HepG2 (cell line): ENCODE results near the gene MAP3K20. TPM values are rescaled to one million over a fixed set of nuclear protein-coding genes. Genes with fewer than 3 reads are reported as not detected.

ENCODE experiments used
- ATF2 ChIP-seq: sonication (generic); formaldehyde crosslinking; IDR thresholded peaks from 2 replicates; pipeline ENCODE4 v1.4.0; 2020; ENCODE audit warnings: missing genetic modification reagents
- ATF5 ChIP-seq: sonication (generic); formaldehyde crosslinking; IDR thresholded peaks from 2 replicates; pipeline ENCODE4 v1.4.0; 2020; ENCODE audit warnings: mild to moderate bottlenecking, low read depth, missing genetic modification reagents
- BRCA1 ChIP-seq: sonication (generic); formaldehyde crosslinking; IDR thresholded peaks from 2 replicates; pipeline ENCODE4 v1.4.0; 2020; ENCODE audit warnings: missing genetic modification reagents
- EP300 ChIP-seq, 3 experiments: sonication (generic) in 1 of 3; formaldehyde crosslinking in 1 of 3; IDR thresholded peaks; 2 replicates each; pipeline versions ENCODE4 v1.5.1 to v1.6.1; 2011 to 2020; ENCODE audit warnings: low read depth in 2 of 3, low read length in 2 of 3, borderline replicate concordance in 1 of 3, improper control_type of control experiment in 1 of 3, mild to moderate bottlenecking in 1 of 3, missing genetic modification reagents in 1 of 3, moderate library complexity in 1 of 3
- FOSL2 ChIP-seq: sonication (generic); formaldehyde crosslinking; IDR thresholded peaks from 2 replicates; pipeline ENCODE4 v1.4.0; 2020; ENCODE audit warnings: missing genetic modification reagents
- FOXM1 ChIP-seq: sonication (generic); formaldehyde crosslinking; IDR thresholded peaks from 2 replicates; pipeline ENCODE4 v1.5.0; 2020; ENCODE audit warnings: missing genetic modification reagents
- HNF1B ChIP-seq: sonication (generic); formaldehyde crosslinking; IDR thresholded peaks from 2 replicates; pipeline ENCODE4 v1.5.1; 2020; ENCODE audit warnings: mild to moderate bottlenecking, moderate library complexity, missing genetic modification reagents
- HOMEZ ChIP-seq: IDR thresholded peaks from 2 replicates; pipeline ENCODE4 v1.6.1; 2016; ENCODE audit warnings: low read depth
- ISX ChIP-seq: sonication (generic); formaldehyde crosslinking; conservative IDR thresholded peaks from 2 replicates; pipeline ENCODE4 v1.5.0; 2020; ENCODE audit warnings: missing genetic modification reagents
- PITX1 ChIP-seq: sonication (generic); formaldehyde crosslinking; IDR thresholded peaks from 2 replicates; pipeline ENCODE4 v1.5.1; 2020; ENCODE audit warnings: mild to moderate bottlenecking, missing genetic modification reagents
- RCOR2 ChIP-seq: IDR thresholded peaks from 2 replicates; pipeline ENCODE4 v1.6.1; 2016; ENCODE audit warnings: missing biosample characterization, missing genetic modification reagents
- RFXAP ChIP-seq: sonication (generic); formaldehyde crosslinking; IDR thresholded peaks from 2 replicates; pipeline ENCODE4 v1.4.0; 2020; ENCODE audit warnings: missing genetic modification reagents, borderline replicate concordance
- ZNF251 ChIP-seq: sonication (generic); formaldehyde crosslinking; IDR thresholded peaks from 2 replicates; pipeline ENCODE4 v1.9.0; 2021; ENCODE audit warnings: mild to moderate bottlenecking, missing genetic modification reagents
- ZNF263 ChIP-seq: sonication (generic); formaldehyde crosslinking; IDR thresholded peaks from 2 replicates; pipeline ENCODE4 v1.4.0; 2020; ENCODE audit warnings: missing genetic modification reagents
- ZNF564 ChIP-seq: sonication (generic); formaldehyde crosslinking; IDR thresholded peaks from 2 replicates; pipeline ENCODE4 v1.8.1; 2023; ENCODE audit warnings: mild to moderate bottlenecking, missing genetic modification reagents
- ZNF792 ChIP-seq: IDR thresholded peaks from 2 replicates; pipeline ENCODE4 v1.6.1; 2016
- ZSCAN9 ChIP-seq: IDR thresholded peaks from 2 replicates; pipeline ENCODE4 v1.6.1; 2016; ENCODE audit warnings: borderline replicate concordance
- polyA plus RNA-seq, 8 experiments: library from polyadenylated mRNA; depleted of rRNA in 3 of 8; stranded (reverse) in 7 of 8; unstranded in 1 of 8; fragments of >200 nt; fragmentation: Illumina TruSeq in 4 of 8; extraction: Trizol in 4 of 8; gene quantifications; 2 replicates each; pipeline versions ENCODE4 v1.2.1 to v1.2.3, GENCODE V29; 2011 to 2016; ENCODE audit warnings: low read depth in 4 of 8, missing spikeins in 1 of 8, mixed read lengths in 1 of 8; ENCODE audit not compliant: insufficient read depth in 1 of 8
- total RNA-seq, 5 experiments: library from RNA; depleted of rRNA; stranded (reverse); fragments of >200 nt; fragmentation: Illumina TruSeq; extraction: Trizol; gene quantifications; 2 replicates each; pipeline ENCODE4 v1.2.3, GENCODE V29; 2016; ENCODE audit warnings: low read depth in 1 of 5
- TF ChIP-seq, protein P1 (sequence below): IDR thresholded peaks from 2 replicates; pipeline ENCODE4 v1.6.1; 2016; ENCODE audit warnings: mild to moderate bottlenecking
- TF ChIP-seq, protein P2 (sequence below): IDR thresholded peaks from 2 replicates; pipeline ENCODE4 v1.6.1; 2012; ENCODE audit warnings: low read length, improper control_type of control experiment

The MAP3K20 gene
- total and polyA plus RNA-seq, 2 of the 13 experiments (the other 11 are each of a cell fraction or from before 2014, with no cell fraction given), result 5.2 to 13.5 TPM

- TF ChIP-seq RCOR2 (CRISPR knock-in tag), result no peak
- no peak for TF ChIP-seq ZNF251
- TF ChIP-seq BRCA1 (CRISPR knock-in tag), result no peak
- no peak for TF ChIP-seq ISX (CRISPR knock-in tag)
- no peak for TF ChIP-seq PITX1 (CRISPR knock-in tag)
- TF ChIP-seq RFXAP (CRISPR knock-in tag), result no peak
- no peak for TF ChIP-seq ZNF564 (CRISPR knock-in tag)
- peak; percentile 98 for TF ChIP-seq FOSL2 (CRISPR knock-in tag)
- TF ChIP-seq, protein P1, sequence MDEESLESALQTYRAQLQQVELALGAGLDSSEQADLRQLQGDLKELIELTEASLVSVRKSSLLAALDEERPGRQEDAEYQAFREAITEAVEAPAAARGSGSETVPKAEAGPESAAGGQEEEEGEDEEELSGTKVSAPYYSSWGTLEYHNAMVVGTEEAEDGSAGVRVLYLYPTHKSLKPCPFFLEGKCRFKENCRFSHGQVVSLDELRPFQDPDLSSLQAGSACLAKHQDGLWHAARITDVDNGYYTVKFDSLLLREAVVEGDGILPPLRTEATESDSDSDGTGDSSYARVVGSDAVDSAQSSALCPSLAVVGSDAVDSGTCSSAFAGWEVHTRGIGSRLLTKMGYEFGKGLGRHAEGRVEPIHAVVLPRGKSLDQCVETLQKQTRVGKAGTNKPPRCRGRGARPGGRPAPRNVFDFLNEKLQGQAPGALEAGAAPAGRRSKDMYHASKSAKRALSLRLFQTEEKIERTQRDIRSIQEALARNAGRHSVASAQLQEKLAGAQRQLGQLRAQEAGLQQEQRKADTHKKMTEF (CRISPR knock-in tag), result peak; percentile 61; the same call in 1 of the 2 replicates
- TF ChIP-seq ATF5 (CRISPR knock-in tag), result no peak
- no peak for TF ChIP-seq FOXM1 (CRISPR knock-in tag)
- TF ChIP-seq EP300 (IDR thresholded peaks at IDR 0.05; ENCODE audit: low read depth in 2 of 2, low read length in 2 of 2), result peak in 1 of 2 experiments; percentile 87; a peak in 2 of 4 replicates
- TF ChIP-seq EP300 (CRISPR knock-in tag; IDR thresholded peaks at IDR 0.05; ENCODE audit: borderline replicate concordance), result 0 out of 2 replicates have a peak, but pooled peaks have one; percentile 15
- TF ChIP-seq HNF1B (CRISPR knock-in tag), result no peak; the same call in 1 of the 2 replicates
- no peak for TF ChIP-seq ZSCAN9 (CRISPR knock-in tag)
- TF ChIP-seq, protein P2, sequence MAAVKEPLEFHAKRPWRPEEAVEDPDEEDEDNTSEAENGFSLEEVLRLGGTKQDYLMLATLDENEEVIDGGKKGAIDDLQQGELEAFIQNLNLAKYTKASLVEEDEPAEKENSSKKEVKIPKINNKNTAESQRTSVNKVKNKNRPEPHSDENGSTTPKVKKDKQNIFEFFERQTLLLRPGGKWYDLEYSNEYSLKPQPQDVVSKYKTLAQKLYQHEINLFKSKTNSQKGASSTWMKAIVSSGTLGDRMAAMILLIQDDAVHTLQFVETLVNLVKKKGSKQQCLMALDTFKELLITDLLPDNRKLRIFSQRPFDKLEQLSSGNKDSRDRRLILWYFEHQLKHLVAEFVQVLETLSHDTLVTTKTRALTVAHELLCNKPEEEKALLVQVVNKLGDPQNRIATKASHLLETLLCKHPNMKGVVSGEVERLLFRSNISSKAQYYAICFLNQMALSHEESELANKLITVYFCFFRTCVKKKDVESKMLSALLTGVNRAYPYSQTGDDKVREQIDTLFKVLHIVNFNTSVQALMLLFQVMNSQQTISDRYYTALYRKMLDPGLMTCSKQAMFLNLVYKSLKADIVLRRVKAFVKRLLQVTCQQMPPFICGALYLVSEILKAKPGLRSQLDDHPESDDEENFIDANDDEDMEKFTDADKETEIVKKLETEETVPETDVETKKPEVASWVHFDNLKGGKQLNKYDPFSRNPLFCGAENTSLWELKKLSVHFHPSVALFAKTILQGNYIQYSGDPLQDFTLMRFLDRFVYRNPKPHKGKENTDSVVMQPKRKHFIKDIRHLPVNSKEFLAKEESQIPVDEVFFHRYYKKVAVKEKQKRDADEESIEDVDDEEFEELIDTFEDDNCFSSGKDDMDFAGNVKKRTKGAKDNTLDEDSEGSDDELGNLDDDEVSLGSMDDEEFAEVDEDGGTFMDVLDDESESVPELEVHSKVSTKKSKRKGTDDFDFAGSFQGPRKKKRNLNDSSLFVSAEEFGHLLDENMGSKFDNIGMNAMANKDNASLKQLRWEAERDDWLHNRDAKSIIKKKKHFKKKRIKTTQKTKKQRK, result 0 out of 2 replicates have a peak, but pooled peaks have one; percentile 2
- TF ChIP-seq ATF2 (CRISPR knock-in tag), result peak; percentile 41; the same call in 1 of the 2 replicates
- TF ChIP-seq ZNF792, result no peak
- TF ChIP-seq ZNF263 (CRISPR knock-in tag), result no peak
- 0 out of 2 replicates have a peak, but pooled peaks have one; percentile 36 for TF ChIP-seq HOMEZ (CRISPR knock-in tag)
Measured at GRCh38 chr2:173048897-173049661, 26.6 kb upstream of the MAP3K20 start (continued).
